Mesendoderm (in vitro differentiated cells): ENCODE data around the gene RCN2.
"Not testable (repeated sequence)": the region's sequence is repeated elsewhere in the genome, so short reads cannot be mapped to it uniquely, and the experiment has no call there.

Source experiments
- DNase-seq: peaks from one replicate; pipeline ENCODE4 v3.0.0; 2013
- H2AK5ac ChIP-seq: 2 replicates; pipeline ENCODE4 v1.6.1; 2013; ENCODE audit warnings: low read length, inconsistent platforms
- H2BK120ac ChIP-seq: 2 replicates; pipeline ENCODE4 v1.6.1; 2013; ENCODE audit warnings: low read depth, mild to moderate bottlenecking, low read length, moderate library complexity, mixed read lengths
- H2BK15ac ChIP-seq: replicated peaks from 2 replicates; pipeline ENCODE4 v1.6.1; 2013; ENCODE audit warnings: low read depth, mild to moderate bottlenecking, moderate library complexity
- H2BK5ac ChIP-seq: 2 replicates; pipeline ENCODE4 v1.6.1; 2013; ENCODE audit warnings: low read length, inconsistent platforms
- H3K18ac ChIP-seq: 2 replicates; pipeline ENCODE4 v1.6.1; 2013; ENCODE audit warnings: mild to moderate bottlenecking, low read length, mixed read lengths
- H3K23ac ChIP-seq: one replicate; pipeline ENCODE4 v1.6.1; 2013; ENCODE audit warnings: low read length
- H3K27ac ChIP-seq: 2 replicates; pipeline ENCODE4 v1.5.1; 2013; ENCODE audit warnings: low read depth, mild to moderate bottlenecking, inconsistent platforms, low read length, moderate library complexity
- H3K27me3 ChIP-seq: 2 replicates; pipeline ENCODE4 v1.6.1; 2013; ENCODE audit warnings: low read length, control low read depth, mild to moderate bottlenecking, inconsistent platforms; ENCODE audit not compliant: insufficient read depth, poor library complexity
- H3K36me3 ChIP-seq: 2 replicates; pipeline ENCODE4 v1.6.1; 2013; ENCODE audit warnings: low read length, inconsistent platforms; ENCODE audit not compliant: control insufficient read depth, insufficient read depth
- H3K4ac ChIP-seq: one replicate; pipeline ENCODE4 v1.6.1; 2013; ENCODE audit warnings: low read depth, mild to moderate bottlenecking, low read length, moderate library complexity
- H3K4me1 ChIP-seq: 2 replicates; pipeline ENCODE4 v1.6.1; 2013; ENCODE audit warnings: low read depth, low read length, inconsistent platforms; ENCODE audit not compliant: control insufficient read depth
- H3K4me2 ChIP-seq: 2 replicates; pipeline ENCODE4 v1.6.1; 2013; ENCODE audit warnings: low read length
- H3K4me3 ChIP-seq: 2 replicates; pipeline ENCODE4 v1.5.1; 2013; ENCODE audit warnings: mild to moderate bottlenecking, low read length
- H3K56ac ChIP-seq: one replicate; pipeline ENCODE4 v1.6.1; 2013; ENCODE audit warnings: low read length
- H3K79me1 ChIP-seq: 2 replicates; pipeline ENCODE4 v1.6.1; 2013; ENCODE audit warnings: low read length, inconsistent platforms
- H3K79me2 ChIP-seq: 2 replicates; pipeline ENCODE4 v1.6.1; 2013; ENCODE audit warnings: mild to moderate bottlenecking, low read length; ENCODE audit not compliant: control insufficient read depth, insufficient read depth
- H3K9ac ChIP-seq: 2 replicates; pipeline ENCODE4 v1.6.1; 2013; ENCODE audit warnings: low read length, inconsistent platforms
- H4K5ac ChIP-seq: one replicate; pipeline ENCODE4 v1.6.1; 2013; ENCODE audit warnings: low read length
- H4K8ac ChIP-seq: one replicate; pipeline ENCODE4 v1.6.1; 2013; ENCODE audit warnings: low read depth, mild to moderate bottlenecking, control low read depth, low read length, moderate library complexity
- WGBS: extraction: QIAGEN DNeasy Blood & Tissue Kit; methylation state at CpG from one replicate; pipeline ENCODE4 v1.1.7; 2013; ENCODE audit warnings: low lambda C conversion rate, missing lambda C conversion rate; ENCODE audit not compliant: insufficient coverage; ENCODE audit errors: extremely low coverage; 5-methylcytosine and 5-hydroxymethylcytosine counted together

The RCN2 gene

DNA sequence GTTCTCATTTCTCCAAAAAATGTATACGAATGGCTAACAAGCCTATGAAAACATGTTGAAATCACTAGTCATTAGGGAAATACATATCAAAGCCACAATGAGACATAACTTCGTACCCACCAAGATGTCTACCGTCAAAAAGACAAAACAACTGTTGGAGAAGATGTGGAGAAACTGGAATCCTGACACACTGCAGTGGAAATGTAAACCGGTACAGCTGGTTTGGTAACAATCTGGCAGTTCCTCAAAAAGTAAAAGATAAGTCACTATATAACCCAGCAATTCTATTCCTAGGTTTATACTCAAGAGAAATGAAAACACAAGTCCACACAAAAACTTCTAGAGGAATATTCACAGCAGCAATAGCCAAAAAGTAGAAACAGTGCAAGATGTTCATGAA lies 33.4 kb upstream of the RCN2 start:
- no peak overlapping the region for H2AK5ac ChIP-seq
- H3K18ac ChIP-seq, result no peak overlapping the region
- no peak overlapping the region for H3K4me2 ChIP-seq
- H3K56ac ChIP-seq, result no peak overlapping the region
- H4K5ac ChIP-seq, result no peak overlapping the region
- no peak overlapping the region for H3K27ac ChIP-seq
- H3K4me1 ChIP-seq, result no peaks in the 10 kb centered on the region
- no peak overlapping the region for H2BK120ac ChIP-seq
- H3K23ac ChIP-seq, result no peak overlapping the region
- H3K9ac ChIP-seq, result no peak overlapping the region
- no peak overlapping the region for H4K8ac ChIP-seq
- H3K4ac ChIP-seq, result no peak overlapping the region
- DNase-seq, result no peak
- no peak overlapping the region for H3K4me3 ChIP-seq
- no peaks in the 10 kb centered on the region for H3K27me3 ChIP-seq
- no peak overlapping the region for H2BK15ac ChIP-seq
- H2BK5ac ChIP-seq, result no peak overlapping the region
- no CpG with 5 or more reads among the region's 4 CpGs for WGBS
- no peaks in the 10 kb centered on the region for H3K36me3 ChIP-seq
- no peaks in the 10 kb centered on the region for H3K79me1 ChIP-seq
- H3K79me2 ChIP-seq, result no peaks in the 10 kb centered on the region

DNA sequence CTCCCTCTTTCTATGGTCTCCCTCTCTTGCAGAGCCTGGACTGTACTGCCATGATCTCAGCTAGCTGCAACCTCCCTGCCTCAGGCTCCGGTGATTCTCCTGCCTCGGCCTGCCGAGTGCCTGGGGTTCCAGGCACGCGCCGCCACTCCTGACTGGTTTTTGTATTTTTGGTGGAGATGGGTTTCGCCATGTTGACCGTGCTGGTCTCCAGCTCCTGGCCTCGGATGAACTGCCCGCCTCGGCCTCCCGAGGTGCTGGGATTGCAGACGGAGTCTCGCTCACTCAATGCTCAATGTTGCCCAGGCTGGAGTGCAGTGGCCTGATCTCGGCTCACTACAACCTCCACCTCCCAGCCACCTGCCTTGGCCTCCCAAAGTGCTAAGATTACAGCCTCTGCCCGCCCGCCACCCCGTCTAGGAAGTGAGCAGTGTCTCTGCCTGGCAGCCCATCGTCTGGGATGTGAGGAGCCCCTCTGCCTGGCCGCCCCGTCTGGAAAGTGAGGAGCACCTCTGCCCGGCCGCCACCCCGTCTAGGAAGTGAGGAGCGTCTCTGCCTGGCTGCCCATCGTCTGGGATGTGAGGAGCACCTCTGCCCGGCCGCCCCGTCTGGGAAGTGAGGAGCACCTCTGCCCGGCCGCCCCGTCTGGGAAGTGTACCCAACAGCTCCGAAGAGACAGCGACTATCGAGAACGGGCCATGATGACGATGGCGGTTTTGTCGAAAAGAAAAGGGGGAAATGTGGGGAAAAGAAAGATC lies 32.2 kb upstream of the RCN2 start:
- H3K4me3 ChIP-seq, H3K27ac ChIP-seq, H3K79me2 ChIP-seq, H3K23ac ChIP-seq, H3K79me1 ChIP-seq, H3K36me3 ChIP-seq, H3K27me3 ChIP-seq, H4K8ac ChIP-seq, H2BK120ac ChIP-seq, H2BK15ac ChIP-seq, H3K4me1 ChIP-seq, H2AK5ac ChIP-seq, DNase-seq, H3K9ac ChIP-seq, H3K56ac ChIP-seq, H2BK5ac ChIP-seq, H3K18ac ChIP-seq, H4K5ac ChIP-seq, H3K4me2 ChIP-seq, H3K4ac ChIP-seq: not testable (repeated sequence)
- no CpG with 5 or more reads among the region's 39 CpGs for WGBS

DNA sequence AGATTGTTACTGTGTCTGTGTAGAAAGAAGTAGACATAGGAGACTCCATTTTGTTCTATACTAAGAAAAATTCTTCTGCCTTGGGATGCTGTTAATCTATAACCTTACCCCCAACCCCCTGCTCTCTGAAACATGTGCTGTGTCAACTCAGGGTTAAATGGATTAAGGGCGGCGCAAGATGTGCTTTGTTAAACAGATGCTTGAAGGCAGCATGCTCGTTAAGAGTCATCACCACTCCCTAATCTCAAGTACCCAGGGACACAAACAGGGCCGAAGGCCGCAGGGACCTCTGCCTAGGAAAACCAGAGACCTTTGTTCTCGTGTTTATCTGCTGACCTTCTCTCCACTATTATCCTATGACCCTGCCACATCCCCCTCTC lies 31.6 kb upstream of the RCN2 start:
- not testable (repeated sequence) for H3K36me3 ChIP-seq, H2BK120ac ChIP-seq, H3K18ac ChIP-seq, H3K4ac ChIP-seq, H4K5ac ChIP-seq, H4K8ac ChIP-seq, H3K4me1 ChIP-seq, H2AK5ac ChIP-seq, H3K4me2 ChIP-seq, H3K23ac ChIP-seq, H3K9ac ChIP-seq, H3K56ac ChIP-seq, H3K27ac ChIP-seq, H3K27me3 ChIP-seq, H2BK15ac ChIP-seq, H2BK5ac ChIP-seq, DNase-seq, H3K4me3 ChIP-seq, H3K79me1 ChIP-seq, H3K79me2 ChIP-seq
- no CpG with 5 or more reads among the region's 6 CpGs for WGBS

DNA sequence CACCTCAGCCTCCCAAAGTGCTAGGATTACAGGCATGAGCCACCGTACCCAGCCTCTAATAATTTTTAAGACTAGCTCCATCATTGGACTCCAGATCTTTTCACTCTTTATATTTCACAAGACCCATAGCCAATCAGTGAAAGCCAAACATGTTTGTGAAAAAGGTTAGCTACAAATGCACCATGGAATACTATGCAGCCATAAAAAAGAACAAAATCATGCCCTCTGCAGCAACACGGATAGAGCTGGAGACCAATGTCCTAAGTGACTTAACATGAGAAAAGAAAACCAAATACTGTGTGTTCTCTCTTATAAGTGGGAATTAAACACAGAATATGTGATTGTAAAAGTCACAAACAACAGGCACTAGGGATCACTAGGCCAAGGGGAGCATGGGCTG lies 29.6 kb upstream of the RCN2 start:
- Histone ChIP-seq H3K23ac (no peak overlapping the region), H3K18ac (no peak overlapping the region), H2BK15ac (no peak overlapping the region), H3K4me1 (peaks cover 3% of the 10 kb centered on the region), H3K27me3 (no peaks in the 10 kb centered on the region), H3K27ac (no peak overlapping the region), H3K56ac (no peak overlapping the region), H3K79me1 (no peaks in the 10 kb centered on the region), H3K4ac (no peak overlapping the region), H3K4me3 (no peak overlapping the region), H2AK5ac (no peak overlapping the region), H2BK120ac (no peak overlapping the region), H4K8ac (no peak overlapping the region), H3K9ac (no peak overlapping the region), H3K4me2 (no peak overlapping the region), H2BK5ac (no peak overlapping the region), H3K79me2 (no peaks in the 10 kb centered on the region), H3K36me3 (no peaks in the 10 kb centered on the region), H4K5ac (no peak overlapping the region)
- no CpG with 5 or more reads among the region's 2 CpGs for WGBS
- no peak for DNase-seq

DNA sequence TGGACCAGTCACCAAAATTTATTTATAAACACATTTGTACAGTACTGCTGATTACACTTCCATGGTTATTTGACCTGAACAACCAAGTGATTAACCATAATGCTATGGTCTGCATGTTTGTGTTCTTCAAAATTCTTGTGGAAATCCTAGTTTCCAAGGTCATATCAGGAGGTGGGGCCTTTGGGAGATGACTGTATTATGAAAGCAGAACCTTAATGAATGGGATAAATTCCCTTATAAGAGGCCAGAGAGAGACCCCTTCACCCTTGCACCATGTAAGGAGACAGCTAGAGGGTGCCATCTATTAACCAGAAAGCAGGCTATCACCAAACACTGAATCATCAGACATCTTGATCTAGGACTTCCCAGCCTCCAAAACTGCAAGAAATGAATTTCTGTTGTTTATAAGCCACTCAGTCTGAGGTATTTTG lies 28.3 kb upstream of the RCN2 start:
- Histone ChIP-seq H3K4me3 (no peak overlapping the region), H2BK15ac (no peak overlapping the region), H3K4ac (no peak overlapping the region)

DNA sequence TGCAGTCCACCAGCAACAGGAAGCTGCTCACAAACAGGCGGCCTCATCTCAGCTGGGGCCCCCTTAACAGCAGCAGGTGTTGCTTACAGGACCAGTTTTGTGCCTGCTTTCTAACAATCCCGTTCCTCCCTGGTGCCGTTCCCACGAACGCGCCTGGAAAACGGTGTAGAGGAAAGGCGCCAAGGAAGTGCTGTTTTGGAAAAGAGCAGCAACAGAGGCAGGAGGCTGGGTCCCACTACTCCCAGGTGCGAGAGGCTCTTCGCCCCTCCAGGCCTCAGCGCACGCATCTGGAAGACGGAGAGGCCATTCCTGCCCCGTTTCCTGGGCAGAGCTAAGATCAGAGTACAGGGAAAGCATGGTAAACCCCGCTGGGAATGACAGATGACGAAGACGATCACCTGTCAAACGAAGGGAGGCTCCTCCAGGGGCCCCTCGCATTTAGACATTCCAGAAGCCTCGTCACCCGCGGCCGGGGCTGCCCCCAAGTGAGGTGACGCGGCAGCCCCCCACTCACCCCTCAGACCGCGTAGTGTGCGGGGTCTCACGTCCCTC lies 27.0 kb upstream of the RCN2 start:
- peak overlapping the region; percentile 68 for H3K4me3 ChIP-seq
- peak overlapping the region; percentile 35 for H3K27ac ChIP-seq
- DNase-seq, result peak; percentile 73

More for the DNA sequence above, 28.3 kb upstream of the RCN2 start:
- H3K27ac ChIP-seq, result no peak overlapping the region
- H3K79me2 ChIP-seq, result no peaks in the 10 kb centered on the region
- no peaks in the 10 kb centered on the region for H3K36me3 ChIP-seq
- H3K79me1 ChIP-seq, result no peaks in the 10 kb centered on the region
- H2BK5ac ChIP-seq, result no peak overlapping the region
- H3K4me2 ChIP-seq, result no peak overlapping the region
- no peak overlapping the region for H2AK5ac ChIP-seq
- H2BK120ac ChIP-seq, result no peak overlapping the region
- no peak overlapping the region for H4K8ac ChIP-seq
- H3K9ac ChIP-seq, result no peak overlapping the region
- H3K56ac ChIP-seq, result no peak overlapping the region
- peaks cover 3% of the 10 kb centered on the region for H3K4me1 ChIP-seq
- H3K23ac ChIP-seq, result no peak overlapping the region
- H4K5ac ChIP-seq, result no peak overlapping the region
- DNase-seq, result peak; percentile 40
- no peaks in the 10 kb centered on the region for H3K27me3 ChIP-seq
- no peak overlapping the region for H3K18ac ChIP-seq

More for the DNA sequence above, 27.0 kb upstream of the RCN2 start:
- H3K79me2 ChIP-seq, result no peaks in the 10 kb centered on the region
- H2AK5ac ChIP-seq, result no peak overlapping the region
- peaks cover 3% of the 10 kb centered on the region for H3K4me1 ChIP-seq
- H3K4ac ChIP-seq, result no peak overlapping the region
- peak overlapping the region; percentile 78 for H3K9ac ChIP-seq
- no peak overlapping the region for H4K8ac ChIP-seq
- WGBS, result no CpG with 5 or more reads among the region's 29 CpGs
- H3K4me2 ChIP-seq, result peak overlapping the region; percentile 91
- no peaks in the 10 kb centered on the region for H3K79me1 ChIP-seq
- peak overlapping the region; percentile 95 for H3K56ac ChIP-seq
- H2BK15ac ChIP-seq, result no peak overlapping the region
- no peaks in the 10 kb centered on the region for H3K27me3 ChIP-seq
- no peak overlapping the region for H4K5ac ChIP-seq
- peak overlapping the region; percentile 44 for H3K18ac ChIP-seq
- H3K36me3 ChIP-seq, result no peaks in the 10 kb centered on the region
- H2BK120ac ChIP-seq, result no peak overlapping the region
- H3K23ac ChIP-seq, result peak overlapping the region; percentile 66
- H2BK5ac ChIP-seq, result no peak overlapping the region
